HepG2 (cell line): ENCODE results near the gene NAIF1. TPM values are rescaled to one million over a fixed set of nuclear protein-coding genes. Genes with fewer than 3 reads are reported as not detected.

Experiments
- CAMTA2 ChIP-seq: sonication (generic); formaldehyde crosslinking; IDR thresholded peaks from 2 replicates; pipeline ENCODE4 v1.4.0; 2020; ENCODE audit warnings: mild to moderate bottlenecking, missing genetic modification reagents, borderline replicate concordance
- FOXM1 ChIP-seq: sonication (generic); formaldehyde crosslinking; IDR thresholded peaks from 2 replicates; pipeline ENCODE4 v1.5.0; 2020; ENCODE audit warnings: missing genetic modification reagents
- GLI4 ChIP-seq: sonication (generic); formaldehyde crosslinking; IDR thresholded peaks from 2 replicates; pipeline ENCODE4 v1.5.1; 2020; ENCODE audit warnings: missing genetic modification reagents, mild to moderate bottlenecking, moderate library complexity, borderline replicate concordance
- HNRNPH1 ChIP-seq: fragments of 200-400 bp; formaldehyde crosslinking; optimal IDR thresholded peaks from 2 replicates; pipeline ENCODE3; 2017; ENCODE audit warnings: mild to moderate bottlenecking, low read depth, low read length
- KLF6 ChIP-seq: IDR thresholded peaks from 2 replicates; pipeline ENCODE4 v1.8.0; 2016; ENCODE audit warnings: missing biosample characterization, missing genetic modification reagents
- MBNL3 ChIP-seq: fragments of 250-450 bp; sonication (Bioruptor Pico); conservative IDR thresholded peaks from 2 replicates; pipeline ENCODE4 v1.8.0; 2022; ENCODE audit warnings: mild to moderate bottlenecking, inconsistent platforms
- MTF1 ChIP-seq: sonication (generic); formaldehyde crosslinking; IDR thresholded peaks from 2 replicates; pipeline ENCODE4 v1.5.0; 2020; ENCODE audit warnings: missing genetic modification reagents
- MYNN ChIP-seq: sonication (generic); formaldehyde crosslinking; IDR thresholded peaks from 2 replicates; pipeline ENCODE4 v1.4.0; 2020; ENCODE audit warnings: mild to moderate bottlenecking, low read depth, missing genetic modification reagents
- NR2F2 ChIP-seq: IDR thresholded peaks from 2 replicates; pipeline ENCODE4 v1.6.1; 2012; ENCODE audit warnings: low read depth, inconsistent platforms, borderline replicate concordance
- RARA ChIP-seq: IDR thresholded peaks from 2 replicates; pipeline ENCODE4 v1.6.1; 2016; ENCODE audit warnings: missing genetic modification reagents, missing compliant biosample characterization
- RFX1 ChIP-seq: fragments of 450-650 bp; IDR thresholded peaks from 2 replicates; pipeline ENCODE4 v1.6.1; 2017
- SIN3A ChIP-seq: IDR thresholded peaks from 2 replicates; pipeline ENCODE4 v1.6.1; 2011; ENCODE audit warnings: low read depth, mild to moderate bottlenecking, control low read depth, low read length, borderline replicate concordance
- SMAD3 ChIP-seq: sonication (generic); formaldehyde crosslinking; IDR thresholded peaks from 2 replicates; pipeline ENCODE4 v1.4.0; 2020; ENCODE audit warnings: missing genetic modification reagents
- SP4 ChIP-seq: sonication (generic); formaldehyde crosslinking; IDR thresholded peaks from 2 replicates; pipeline ENCODE4 v1.8.1; 2023; ENCODE audit warnings: mild to moderate bottlenecking, missing genetic modification reagents
- TEAD3 ChIP-seq: optimal IDR thresholded peaks from 2 replicates; pipeline ENCODE3; 2016; ENCODE audit warnings: borderline replicate concordance
- ZKSCAN1 ChIP-seq: fragments of 150-350 bp; IDR thresholded peaks from 2 replicates; pipeline ENCODE4 v1.6.1; 2014; ENCODE audit warnings: low read length
- ZNF180 ChIP-seq: sonication (generic); formaldehyde crosslinking; IDR thresholded peaks from 2 replicates; pipeline ENCODE4 v1.4.0; 2020; ENCODE audit warnings: low read depth, missing genetic modification reagents, borderline replicate concordance
- ZNF431 ChIP-seq: sonication (generic); formaldehyde crosslinking; IDR thresholded peaks from 2 replicates; pipeline ENCODE4 v1.9.0; 2022; ENCODE audit warnings: missing genetic modification reagents, low read depth, mild to moderate bottlenecking, borderline replicate concordance
- ZNF607 ChIP-seq: sonication (generic); formaldehyde crosslinking; IDR thresholded peaks from 2 replicates; pipeline ENCODE4 v1.5.1; 2020; ENCODE audit warnings: missing genetic modification reagents, mild to moderate bottlenecking, borderline replicate concordance
- ZNF709 ChIP-seq: sonication (generic); formaldehyde crosslinking; IDR thresholded peaks from 2 replicates; pipeline ENCODE4 v1.5.0; 2020; ENCODE audit warnings: mild to moderate bottlenecking, missing genetic modification reagents
- polyA plus RNA-seq, 8 experiments: library from polyadenylated mRNA; depleted of rRNA in 3 of 8; stranded (reverse) in 7 of 8; unstranded in 1 of 8; fragments of >200 nt; fragmentation: Illumina TruSeq in 4 of 8; extraction: Trizol in 4 of 8; gene quantifications; 2 replicates each; pipeline versions ENCODE4 v1.2.1 to v1.2.3, GENCODE V29; 2011 to 2016; ENCODE audit warnings: low read depth in 4 of 8, missing spikeins in 1 of 8, mixed read lengths in 1 of 8; ENCODE audit not compliant: insufficient read depth in 1 of 8
- total RNA-seq, 5 experiments: library from RNA; depleted of rRNA; stranded (reverse); fragments of >200 nt; fragmentation: Illumina TruSeq; extraction: Trizol; gene quantifications; 2 replicates each; pipeline ENCODE4 v1.2.3, GENCODE V29; 2016; ENCODE audit warnings: low read depth in 1 of 5
- TF ChIP-seq, protein P1 (sequence below): IDR thresholded peaks from 2 replicates; pipeline ENCODE4 v1.6.1; 2018; ENCODE audit warnings: missing genetic modification reagents
- TF ChIP-seq, protein P2 (sequence below): sonication (generic); formaldehyde crosslinking; IDR thresholded peaks from 2 replicates; pipeline ENCODE4 v1.5.0; 2020; ENCODE audit warnings: mild to moderate bottlenecking, missing genetic modification reagents
- TF ChIP-seq, protein P3 (sequence below): sonication (generic); formaldehyde crosslinking; IDR thresholded peaks from 2 replicates; pipeline ENCODE4 v1.4.0; 2020; ENCODE audit warnings: mild to moderate bottlenecking, missing genetic modification reagents
- TF ChIP-seq, protein P4 (sequence below): sonication (generic); formaldehyde crosslinking; IDR thresholded peaks from 2 replicates; pipeline ENCODE4 v1.5.0; 2020; ENCODE audit warnings: mild to moderate bottlenecking, low read depth, missing genetic modification reagents, borderline replicate concordance
- TF ChIP-seq, protein P5 (sequence below): sonication (generic); formaldehyde crosslinking; conservative IDR thresholded peaks from 2 replicates; pipeline ENCODE4 v1.8.0; 2022; ENCODE audit warnings: low read depth, missing genetic modification reagents

NAIF1 gene
- total and polyA plus RNA-seq, 2 of the 13 experiments (the other 11 are each of a cell fraction or from before 2014, with no cell fraction given): 6.0 to 6.9 TPM

DNA sequence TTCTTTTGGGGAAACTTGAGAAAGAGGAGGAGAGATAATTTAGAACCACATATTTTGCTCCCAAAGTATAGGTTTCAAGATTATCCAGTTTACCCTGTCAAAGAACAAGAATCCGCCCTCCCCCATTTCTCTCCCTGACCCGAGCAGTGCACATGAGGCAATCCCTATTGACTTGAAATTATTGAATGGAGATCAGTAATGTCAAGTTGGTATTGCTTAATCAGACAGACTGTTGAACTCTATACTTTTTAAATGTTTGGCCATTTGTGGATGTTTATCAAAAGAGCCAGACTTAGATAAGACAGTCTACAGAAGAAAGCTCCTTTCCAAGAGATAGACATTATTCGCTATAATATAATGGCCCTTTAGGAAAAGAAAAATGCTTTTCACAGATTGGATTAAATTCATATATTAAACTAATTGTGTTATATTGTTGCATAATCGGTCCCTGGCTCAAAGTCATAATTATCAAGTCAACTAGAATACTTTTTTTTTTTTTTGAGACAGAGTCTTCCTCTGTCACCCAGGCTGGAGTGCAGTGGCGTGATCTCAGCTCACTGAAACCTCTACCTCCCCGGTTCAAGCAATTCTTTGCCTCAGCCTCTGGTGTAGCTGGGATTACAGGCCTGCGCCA lies 6.2 kb upstream of the NAIF1 start (continued):
- no peak for TF ChIP-seq MTF1
- TF ChIP-seq, protein P1, sequence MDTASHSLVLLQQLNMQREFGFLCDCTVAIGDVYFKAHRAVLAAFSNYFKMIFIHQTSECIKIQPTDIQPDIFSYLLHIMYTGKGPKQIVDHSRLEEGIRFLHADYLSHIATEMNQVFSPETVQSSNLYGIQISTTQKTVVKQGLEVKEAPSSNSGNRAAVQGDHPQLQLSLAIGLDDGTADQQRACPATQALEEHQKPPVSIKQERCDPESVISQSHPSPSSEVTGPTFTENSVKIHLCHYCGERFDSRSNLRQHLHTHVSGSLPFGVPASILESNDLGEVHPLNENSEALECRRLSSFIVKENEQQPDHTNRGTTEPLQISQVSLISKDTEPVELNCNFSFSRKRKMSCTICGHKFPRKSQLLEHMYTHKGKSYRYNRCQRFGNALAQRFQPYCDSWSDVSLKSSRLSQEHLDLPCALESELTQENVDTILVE: no peak
- TF ChIP-seq RARA (CRISPR knock-in tag): peak; percentile 90
- peak; percentile 78; the same call in 1 of the 2 replicates for TF ChIP-seq NR2F2
- TF ChIP-seq, protein P2, sequence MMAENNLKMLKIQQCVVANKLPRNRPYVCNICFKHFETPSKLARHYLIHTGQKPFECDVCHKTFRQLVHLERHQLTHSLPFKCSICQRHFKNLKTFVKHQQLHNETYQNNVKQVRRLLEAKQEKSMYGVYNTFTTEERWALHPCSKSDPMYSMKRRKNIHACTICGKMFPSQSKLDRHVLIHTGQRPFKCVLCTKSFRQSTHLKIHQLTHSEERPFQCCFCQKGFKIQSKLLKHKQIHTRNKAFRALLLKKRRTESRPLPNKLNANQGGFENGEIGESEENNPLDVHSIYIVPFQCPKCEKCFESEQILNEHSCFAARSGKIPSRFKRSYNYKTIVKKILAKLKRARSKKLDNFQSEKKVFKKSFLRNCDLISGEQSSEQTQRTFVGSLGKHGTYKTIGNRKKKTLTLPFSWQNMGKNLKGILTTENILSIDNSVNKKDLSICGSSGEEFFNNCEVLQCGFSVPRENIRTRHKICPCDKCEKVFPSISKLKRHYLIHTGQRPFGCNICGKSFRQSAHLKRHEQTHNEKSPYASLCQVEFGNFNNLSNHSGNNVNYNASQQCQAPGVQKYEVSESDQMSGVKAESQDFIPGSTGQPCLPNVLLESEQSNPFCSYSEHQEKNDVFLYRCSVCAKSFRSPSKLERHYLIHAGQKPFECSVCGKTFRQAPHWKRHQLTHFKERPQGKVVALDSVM (CRISPR knock-in tag): no peak
- no peak for TF ChIP-seq SMAD3 (CRISPR knock-in tag)
- TF ChIP-seq, protein P3, sequence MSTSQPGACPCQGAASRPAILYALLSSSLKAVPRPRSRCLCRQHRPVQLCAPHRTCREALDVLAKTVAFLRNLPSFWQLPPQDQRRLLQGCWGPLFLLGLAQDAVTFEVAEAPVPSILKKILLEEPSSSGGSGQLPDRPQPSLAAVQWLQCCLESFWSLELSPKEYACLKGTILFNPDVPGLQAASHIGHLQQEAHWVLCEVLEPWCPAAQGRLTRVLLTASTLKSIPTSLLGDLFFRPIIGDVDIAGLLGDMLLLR (CRISPR knock-in tag): no peak
- peak; percentile 8 for TF ChIP-seq TEAD3
- TF ChIP-seq MYNN (CRISPR knock-in tag): no peak
- TF ChIP-seq RFX1: no peak
- TF ChIP-seq ZNF709 (CRISPR knock-in tag): no peak
- no peak for TF ChIP-seq CAMTA2 (CRISPR knock-in tag)
- no peak for TF ChIP-seq ZNF180 (CRISPR knock-in tag)
- no peak for TF ChIP-seq ZNF431 (CRISPR knock-in tag)
- no peak for TF ChIP-seq SP4 (CRISPR knock-in tag)
- no peak; the same call in 1 of the 2 replicates for TF ChIP-seq KLF6
- no peak for TF ChIP-seq HNRNPH1
- TF ChIP-seq MBNL3 (CRISPR knock-in tag): no peak
- no peak for TF ChIP-seq ZKSCAN1
- TF ChIP-seq GLI4 (CRISPR knock-in tag): no peak
- TF ChIP-seq, protein P4, sequence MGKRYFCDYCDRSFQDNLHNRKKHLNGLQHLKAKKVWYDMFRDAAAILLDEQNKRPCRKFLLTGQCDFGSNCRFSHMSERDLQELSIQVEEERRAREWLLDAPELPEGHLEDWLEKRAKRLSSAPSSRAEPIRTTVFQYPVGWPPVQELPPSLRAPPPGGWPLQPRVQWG (CRISPR knock-in tag): no peak
- TF ChIP-seq FOXM1 (CRISPR knock-in tag): no peak
- TF ChIP-seq, protein P5, sequence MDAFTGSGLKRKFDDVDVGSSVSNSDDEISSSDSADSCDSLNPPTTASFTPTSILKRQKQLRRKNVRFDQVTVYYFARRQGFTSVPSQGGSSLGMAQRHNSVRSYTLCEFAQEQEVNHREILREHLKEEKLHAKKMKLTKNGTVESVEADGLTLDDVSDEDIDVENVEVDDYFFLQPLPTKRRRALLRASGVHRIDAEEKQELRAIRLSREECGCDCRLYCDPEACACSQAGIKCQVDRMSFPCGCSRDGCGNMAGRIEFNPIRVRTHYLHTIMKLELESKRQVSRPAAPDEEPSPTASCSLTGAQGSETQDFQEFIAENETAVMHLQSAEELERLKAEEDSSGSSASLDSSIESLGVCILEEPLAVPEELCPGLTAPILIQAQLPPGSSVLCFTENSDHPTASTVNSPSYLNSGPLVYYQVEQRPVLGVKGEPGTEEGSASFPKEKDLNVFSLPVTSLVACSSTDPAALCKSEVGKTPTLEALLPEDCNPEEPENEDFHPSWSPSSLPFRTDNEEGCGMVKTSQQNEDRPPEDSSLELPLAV (CRISPR knock-in tag): no peak
- TF ChIP-seq ZNF607 (CRISPR knock-in tag): no peak
- TF ChIP-seq SIN3A: no peak
